Measurements from ENCODE around the gene CSF2. TPM values are rescaled to one million over a fixed set of nuclear protein-coding genes. Genes with fewer than 3 reads are reported as not detected.

The CSF2 gene
- total RNA-seq, 1 donor from 2014 or later: not detected

DNA sequence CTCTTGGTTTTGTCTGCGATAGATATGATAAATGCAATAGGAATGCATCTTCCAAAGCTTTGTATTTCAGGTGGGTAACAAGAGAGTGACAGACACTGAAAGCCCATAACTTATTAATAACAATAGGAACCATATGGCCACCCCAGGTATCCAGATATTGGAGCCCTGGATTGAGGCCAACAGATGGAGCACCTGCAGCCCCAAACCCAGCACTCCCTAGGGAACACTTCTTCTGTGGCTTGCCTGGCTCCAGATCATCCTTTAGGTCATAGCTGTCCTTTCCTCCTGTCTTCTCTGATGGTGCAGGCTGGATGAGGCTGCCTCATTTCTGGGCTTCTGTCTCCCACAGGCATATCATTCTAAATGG is 18.2 kb upstream of the CSF2 start:
- no peaks in the 10 kb centered on the region for H3K9me3 Mint-ChIP-seq
- DNase-seq (ENCODE audit: extremely low spot score, unreplicated experiment): no peak
- TF ChIP-seq, protein P1, sequence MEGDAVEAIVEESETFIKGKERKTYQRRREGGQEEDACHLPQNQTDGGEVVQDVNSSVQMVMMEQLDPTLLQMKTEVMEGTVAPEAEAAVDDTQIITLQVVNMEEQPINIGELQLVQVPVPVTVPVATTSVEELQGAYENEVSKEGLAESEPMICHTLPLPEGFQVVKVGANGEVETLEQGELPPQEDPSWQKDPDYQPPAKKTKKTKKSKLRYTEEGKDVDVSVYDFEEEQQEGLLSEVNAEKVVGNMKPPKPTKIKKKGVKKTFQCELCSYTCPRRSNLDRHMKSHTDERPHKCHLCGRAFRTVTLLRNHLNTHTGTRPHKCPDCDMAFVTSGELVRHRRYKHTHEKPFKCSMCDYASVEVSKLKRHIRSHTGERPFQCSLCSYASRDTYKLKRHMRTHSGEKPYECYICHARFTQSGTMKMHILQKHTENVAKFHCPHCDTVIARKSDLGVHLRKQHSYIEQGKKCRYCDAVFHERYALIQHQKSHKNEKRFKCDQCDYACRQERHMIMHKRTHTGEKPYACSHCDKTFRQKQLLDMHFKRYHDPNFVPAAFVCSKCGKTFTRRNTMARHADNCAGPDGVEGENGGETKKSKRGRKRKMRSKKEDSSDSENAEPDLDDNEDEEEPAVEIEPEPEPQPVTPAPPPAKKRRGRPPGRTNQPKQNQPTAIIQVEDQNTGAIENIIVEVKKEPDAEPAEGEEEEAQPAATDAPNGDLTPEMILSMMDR (conservative IDR thresholded peaks at IDR 0.05): no peak
- H3K27me3 Mint-ChIP-seq: peaks cover 3% of the 10 kb centered on the region
- no peaks in the 10 kb centered on the region for H3K4me1 Mint-ChIP-seq (ENCODE audit: unreplicated experiment)
- H3K27ac Mint-ChIP-seq: no peak overlapping the region
- no peaks in the 10 kb centered on the region for H3K36me3 Mint-ChIP-seq
- no peak overlapping the region for H3K4me3 Mint-ChIP-seq

DNA sequence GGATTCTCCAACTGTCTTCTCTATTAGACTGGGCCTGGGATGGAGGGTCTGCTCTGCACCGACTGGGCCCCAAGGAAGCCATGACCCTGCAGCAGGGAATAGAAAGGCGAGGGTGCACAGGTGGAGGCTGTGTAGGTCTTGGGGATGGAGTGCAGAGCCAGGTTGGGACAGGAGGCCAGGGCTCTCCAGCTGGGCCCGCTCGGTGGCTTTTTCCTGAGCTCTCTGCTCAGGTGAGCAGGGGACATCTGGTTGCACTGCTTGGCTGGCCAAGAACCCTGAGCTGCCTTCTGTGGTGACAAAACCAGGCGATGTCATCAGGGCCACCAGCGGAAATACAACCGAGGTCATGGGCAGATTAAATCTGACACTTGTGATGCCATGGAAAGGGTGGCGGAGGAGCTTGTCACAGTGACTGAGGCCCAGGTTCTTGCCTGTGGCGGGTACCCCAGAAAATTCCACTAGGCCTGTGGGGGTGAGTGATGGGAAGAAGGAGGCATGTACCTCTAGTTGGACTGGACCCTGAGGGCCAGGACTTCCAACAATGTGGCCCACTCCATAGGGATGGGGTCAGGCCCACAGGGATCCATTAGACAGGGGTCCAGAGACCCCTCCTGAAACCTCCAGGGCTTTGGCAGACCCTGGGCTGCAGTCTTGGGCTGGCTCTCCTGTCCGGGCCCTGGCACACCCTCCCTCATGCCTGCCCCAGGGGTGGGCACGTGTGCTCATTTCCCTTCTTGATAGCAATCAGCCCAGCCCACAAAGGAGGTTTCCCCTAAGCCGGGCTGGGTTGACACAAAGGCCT is 17.6 kb upstream of the CSF2 start:
- H3K4me3 Mint-ChIP-seq: no peak overlapping the region
- DNase-seq (ENCODE audit: extremely low spot score, unreplicated experiment): no peak
- H3K4me1 Mint-ChIP-seq (ENCODE audit: unreplicated experiment): no peaks in the 10 kb centered on the region
- H3K27ac Mint-ChIP-seq: no peak overlapping the region
- no peaks in the 10 kb centered on the region for H3K9me3 Mint-ChIP-seq
- peaks cover 3% of the 10 kb centered on the region for H3K27me3 Mint-ChIP-seq
- H3K36me3 Mint-ChIP-seq: no peaks in the 10 kb centered on the region
- TF ChIP-seq, protein P1 (conservative IDR thresholded peaks at IDR 0.05): no peak

DNA sequence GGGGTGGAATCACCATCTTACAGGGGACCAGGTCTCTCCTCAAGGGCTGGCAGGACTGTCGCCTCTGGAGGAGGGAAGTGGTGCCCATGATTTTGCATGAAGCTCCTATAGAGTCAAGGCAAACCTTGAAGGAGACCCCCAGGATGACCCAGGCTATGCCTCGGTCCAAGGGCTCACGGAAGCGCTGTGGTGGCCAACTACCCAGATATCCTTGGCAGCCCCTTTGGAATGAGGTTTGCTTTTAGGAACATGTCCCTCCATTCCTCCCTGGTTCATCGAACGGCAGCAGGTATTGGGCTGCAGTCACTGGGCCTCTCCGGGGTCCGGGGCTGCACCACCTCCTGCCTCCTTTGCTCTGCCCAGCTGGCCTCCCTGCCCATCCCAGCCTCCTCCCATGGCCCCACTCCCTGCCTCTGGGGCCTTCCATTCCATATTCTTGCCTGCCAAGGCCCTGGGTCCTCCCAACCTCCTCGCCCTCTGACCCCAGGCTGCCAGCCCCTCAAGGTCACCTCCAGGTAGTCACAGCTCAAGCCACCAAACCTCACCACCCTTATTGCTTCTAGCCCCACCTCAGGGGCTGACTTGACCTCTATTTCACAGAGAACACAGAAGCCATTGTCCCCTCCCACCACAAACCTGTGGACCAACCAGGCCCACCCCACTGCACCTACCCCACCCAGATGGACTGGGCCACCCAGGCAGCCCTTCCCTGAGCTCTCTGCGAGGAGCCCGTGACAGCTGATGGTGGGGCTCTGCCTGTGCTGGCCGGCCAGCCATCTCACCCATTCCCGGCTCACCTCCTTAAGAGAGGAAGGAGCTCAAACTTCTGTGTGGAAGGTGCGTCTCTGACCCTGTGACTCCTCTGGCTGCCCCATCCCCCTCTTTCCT is 16.7 kb upstream of the CSF2 start:
- peaks cover 3% of the 10 kb centered on the region for H3K27me3 Mint-ChIP-seq
- H3K36me3 Mint-ChIP-seq: no peaks in the 10 kb centered on the region
- no peak overlapping the region for H3K4me3 Mint-ChIP-seq
- no peak for DNase-seq (ENCODE audit: extremely low spot score, unreplicated experiment)
- TF ChIP-seq, protein P1 (conservative IDR thresholded peaks at IDR 0.05): no peak
- no peaks in the 10 kb centered on the region for H3K4me1 Mint-ChIP-seq (ENCODE audit: unreplicated experiment)
- H3K9me3 Mint-ChIP-seq: no peaks in the 10 kb centered on the region
- H3K27ac Mint-ChIP-seq: no peak overlapping the region

DNA sequence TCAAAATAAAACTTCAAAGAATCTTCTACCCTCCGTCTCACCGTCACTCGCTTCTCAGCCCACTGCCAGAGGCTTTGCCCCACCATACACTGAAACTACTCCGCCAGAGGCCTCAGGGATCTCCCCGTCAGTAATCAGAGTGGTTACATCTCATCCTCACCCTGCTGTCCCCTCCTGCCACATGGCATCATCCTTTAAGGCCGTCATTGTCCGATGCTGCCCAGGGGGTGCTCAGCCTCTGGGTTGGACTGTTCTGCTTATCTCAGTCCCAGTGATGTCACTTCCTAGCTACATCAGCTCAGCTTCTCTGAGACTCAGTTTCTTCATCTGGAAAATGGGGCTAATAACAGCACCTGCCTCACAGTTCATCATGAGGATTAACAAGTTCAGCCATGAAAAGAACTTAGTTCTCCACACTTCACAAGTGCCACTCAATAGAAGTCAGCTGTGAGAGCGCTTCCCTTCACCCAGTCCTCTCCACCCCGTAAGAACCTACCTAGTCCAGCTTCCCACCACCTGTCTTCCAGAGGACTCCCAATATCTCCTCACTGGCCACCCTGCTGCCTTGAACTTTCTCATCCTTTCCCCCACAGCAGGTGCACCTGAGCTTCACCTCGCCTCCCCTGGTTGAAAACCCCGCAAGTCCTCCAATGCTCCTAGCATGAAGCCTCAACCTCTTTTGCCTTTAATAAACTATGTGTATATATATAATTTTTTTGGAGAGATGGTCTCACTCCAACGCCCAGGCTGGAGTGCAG is 15.9 kb upstream of the CSF2 start:
- H3K4me1 Mint-ChIP-seq (ENCODE audit: unreplicated experiment): no peaks in the 10 kb centered on the region
- no peaks in the 10 kb centered on the region for H3K36me3 Mint-ChIP-seq
- DNase-seq (ENCODE audit: extremely low spot score, unreplicated experiment): no peak
- TF ChIP-seq, protein P1 (conservative IDR thresholded peaks at IDR 0.05): no peak
- peaks cover 3% of the 10 kb centered on the region for H3K27me3 Mint-ChIP-seq
- H3K9me3 Mint-ChIP-seq: no peaks in the 10 kb centered on the region
- H3K4me3 Mint-ChIP-seq: no peak overlapping the region
- no peak overlapping the region for H3K27ac Mint-ChIP-seq

DNA sequence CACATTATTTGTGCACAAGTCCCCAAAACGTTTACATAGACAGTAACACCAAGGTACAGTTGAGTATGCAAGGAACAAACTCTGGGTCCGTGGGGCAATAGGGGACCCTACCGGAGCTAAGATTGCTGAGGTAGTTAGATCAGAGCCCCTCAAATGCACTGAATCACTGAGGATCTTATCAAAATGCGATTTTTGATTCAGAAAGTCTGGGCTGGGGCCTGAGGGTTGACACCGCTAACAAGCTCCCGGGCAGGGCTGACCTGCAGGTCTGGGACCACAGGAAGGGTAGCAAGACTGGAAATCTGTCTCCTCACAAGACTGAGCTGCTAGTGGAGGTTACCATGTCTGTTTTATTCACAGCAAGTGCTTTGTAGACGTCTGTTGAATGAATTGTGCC is 14.9 kb upstream of the CSF2 start:
- Mint-ChIP-seq H3K9me3 (no peaks in the 10 kb centered on the region), H3K27me3 (no peaks in the 10 kb centered on the region), H3K4me1 (ENCODE audit: unreplicated experiment) (no peaks in the 10 kb centered on the region), H3K27ac (no peak overlapping the region), H3K36me3 (no peaks in the 10 kb centered on the region), H3K4me3 (no peak overlapping the region)
- DNase-seq (ENCODE audit: extremely low spot score, unreplicated experiment): no peak
- TF ChIP-seq, protein P1 (conservative IDR thresholded peaks at IDR 0.05): no peak
